ENCODE results near the gene GPRC5A.

GPRC5A gene

DNA sequence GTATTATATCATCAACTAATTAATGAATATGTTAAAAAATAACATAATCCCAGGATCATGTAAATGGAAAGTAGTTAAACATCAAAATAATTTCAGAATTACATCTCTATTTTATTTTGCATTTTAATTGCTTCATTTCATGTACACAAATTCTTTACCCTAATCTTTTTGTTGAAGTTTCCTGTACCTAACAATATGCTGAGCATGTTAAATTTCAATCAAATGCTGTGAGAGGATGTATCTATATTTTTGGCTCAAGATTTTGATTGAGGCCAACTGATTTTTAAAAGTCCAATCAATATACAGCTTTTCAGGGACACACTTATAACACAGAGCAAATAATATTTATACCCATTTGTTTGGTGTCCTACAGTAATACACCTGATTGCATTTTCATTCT, 54.2 kb downstream of the GPRC5A start:
- DNase-seq = no peak

DNA sequence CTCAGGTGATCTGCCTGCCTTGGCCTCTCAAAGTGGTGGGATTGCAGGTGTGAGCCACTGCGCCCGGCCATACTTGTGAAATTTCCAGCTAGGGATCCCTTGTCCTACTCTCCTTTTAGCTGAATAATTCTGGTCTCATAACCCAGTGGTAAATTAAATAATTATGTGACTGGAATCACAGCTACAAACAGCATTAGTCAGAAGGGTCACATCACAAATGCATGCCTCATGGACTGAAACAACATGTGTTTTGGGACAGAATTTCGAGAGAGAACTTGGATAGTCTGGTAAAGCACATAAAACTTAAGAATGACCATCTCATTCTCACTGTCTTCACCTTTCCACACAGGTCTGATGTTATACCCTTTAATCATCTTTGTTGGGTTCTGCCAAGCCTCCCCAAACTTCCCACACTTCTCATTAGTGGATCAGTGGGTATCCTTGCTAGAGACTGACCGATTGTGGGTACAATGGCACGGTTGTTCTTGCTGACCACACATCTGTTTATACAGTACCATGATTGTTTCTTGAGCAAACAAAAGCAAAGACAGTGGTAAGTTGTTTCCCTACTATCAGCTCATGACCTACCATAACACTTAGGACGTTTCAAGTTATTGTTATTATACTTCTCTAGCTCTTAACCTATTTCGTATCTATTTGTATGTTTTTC, 55.5 kb downstream of the GPRC5A start:
- no peak for DNase-seq

DNA sequence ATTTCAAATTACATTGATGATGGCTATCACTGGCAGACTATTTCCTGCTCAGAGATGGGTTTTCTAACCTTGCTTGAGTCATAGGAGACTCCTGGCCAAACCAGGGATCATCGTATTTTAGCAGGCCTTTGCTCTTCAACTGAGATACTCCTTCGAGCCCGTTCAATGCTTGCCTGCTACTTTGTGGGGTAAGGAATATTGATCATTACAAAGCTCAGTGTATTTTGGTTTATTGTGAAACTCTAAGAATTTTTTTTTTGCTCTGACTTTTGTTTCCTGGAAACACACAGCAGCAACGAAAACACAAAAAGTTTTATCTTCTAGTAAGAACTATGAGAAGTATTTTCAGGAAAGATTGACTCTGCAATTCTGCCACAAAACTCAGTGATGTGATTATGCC, 56.5 kb downstream of the GPRC5A start:
- DNase-seq = no peak

DNA sequence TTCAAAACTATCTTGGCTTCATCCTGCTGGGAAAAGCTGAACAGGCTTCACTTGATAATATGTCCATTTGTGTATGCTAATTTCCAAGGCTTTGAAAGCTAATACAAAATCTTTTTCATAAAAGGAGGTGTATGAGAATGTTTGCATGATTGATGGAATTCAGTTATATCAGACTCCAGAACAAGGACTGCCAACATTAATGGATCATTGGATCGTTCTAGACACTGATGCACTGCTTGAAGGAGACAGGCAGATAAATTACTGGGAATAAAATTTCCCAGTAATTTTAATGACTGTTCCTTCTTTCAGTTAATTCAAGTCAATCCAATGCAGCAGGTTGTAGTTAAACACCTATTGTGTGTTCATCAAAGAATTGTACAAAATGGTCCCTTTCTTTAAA, 60.1 kb downstream of the GPRC5A start:
- DNase-seq = no peak

DNA sequence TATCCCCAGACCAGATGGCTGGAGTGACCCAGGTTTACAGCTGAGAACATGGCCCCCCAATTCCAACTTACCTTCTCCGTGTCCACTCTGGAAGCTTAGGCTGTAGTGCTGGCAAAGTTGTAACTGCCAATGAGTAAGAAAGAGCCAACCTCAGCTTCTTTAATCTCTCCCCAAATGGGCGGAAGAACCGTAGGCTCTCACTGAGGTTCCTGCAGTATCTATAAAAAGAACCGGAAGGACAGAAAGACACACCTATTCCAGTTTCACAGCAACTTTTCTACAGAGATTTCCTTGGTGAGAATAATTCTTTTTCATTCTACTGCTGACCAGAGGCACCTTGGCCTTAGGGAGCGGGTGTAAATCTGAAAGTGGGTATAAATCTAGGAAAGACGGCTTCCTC, 60.7 kb downstream of the GPRC5A start, which contains the start of gene GPRC5D:
TSS of gene GPRC5D (minus strand) at position 135 of the 400 bp plus-strand sequence. CDS start 1,786 bp downstream, outside the sequence.
- DNase-seq = no peak

DNA sequence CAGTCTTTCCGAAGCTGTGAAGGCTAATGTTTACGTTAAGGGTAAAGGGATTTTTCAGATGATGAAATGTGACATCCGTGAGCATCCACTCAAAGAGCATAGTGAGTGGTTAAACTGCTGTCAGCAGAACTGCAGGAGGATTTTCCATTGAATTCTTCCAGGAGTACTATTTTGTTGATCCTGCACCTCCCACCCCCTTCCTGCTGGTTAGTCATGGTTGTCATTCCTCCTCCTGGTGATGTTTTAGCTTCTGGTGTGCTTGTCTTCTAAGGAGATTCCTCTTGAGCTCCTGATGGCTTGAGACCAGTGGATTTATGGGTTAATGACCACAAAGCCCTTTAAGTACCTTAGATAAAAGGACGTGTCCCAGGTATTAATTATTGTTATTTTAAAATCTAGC, 63.0 kb downstream of the GPRC5A start:
- no peak for DNase-seq

DNA sequence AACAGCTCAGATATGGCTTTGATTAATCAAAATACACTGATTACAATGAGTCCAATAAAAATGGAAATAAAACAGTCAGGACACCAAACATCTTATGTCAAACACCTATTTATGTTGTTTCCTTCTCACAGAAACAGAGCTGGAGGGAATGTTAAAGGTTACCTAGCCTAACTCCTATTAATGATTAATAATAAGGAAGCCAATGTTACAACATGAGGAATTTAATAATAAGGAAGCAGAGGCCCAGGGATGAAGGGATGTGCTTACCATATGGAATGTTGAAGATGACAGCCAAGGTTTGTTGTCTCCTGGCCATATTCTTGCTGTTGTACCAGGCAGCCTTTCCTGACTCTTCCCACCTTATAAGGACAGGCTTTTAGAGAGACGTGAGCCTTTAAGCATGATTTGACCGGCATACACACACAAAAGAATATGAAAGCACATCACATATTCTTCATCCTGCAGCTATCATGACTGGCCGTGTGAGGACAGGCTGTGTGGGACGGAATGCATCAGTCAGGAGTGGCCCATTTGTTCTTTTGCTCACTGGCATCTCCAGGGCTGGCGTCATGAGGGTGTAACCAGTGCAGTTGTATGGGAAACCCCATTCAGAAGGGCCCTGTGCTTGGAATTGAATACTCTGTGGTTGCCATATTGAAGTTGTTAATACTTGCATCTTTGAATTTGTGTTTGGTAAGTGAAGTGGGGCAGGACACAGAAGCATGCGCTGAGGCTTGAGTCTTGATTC, 63.7 kb downstream of the GPRC5A start:
- no peak for DNase-seq

DNA sequence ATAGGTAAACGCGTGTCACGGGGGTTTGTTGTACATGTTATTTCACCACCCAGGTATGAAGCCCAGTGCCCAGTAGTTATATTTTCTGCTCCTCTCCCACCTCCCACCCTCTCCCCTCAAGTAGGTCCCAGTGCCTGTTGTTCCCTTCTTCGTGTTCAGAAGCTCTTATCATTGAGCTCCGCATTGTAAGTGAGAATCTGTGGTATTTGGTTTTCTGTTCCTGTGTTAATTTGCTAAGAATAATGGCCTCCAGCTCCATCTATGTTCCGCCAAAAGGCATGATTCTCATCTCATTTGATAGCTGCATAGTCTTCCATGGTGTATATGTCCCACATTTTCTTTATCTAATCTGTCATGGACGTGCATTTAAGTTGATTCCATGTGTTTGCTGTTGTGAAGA, 67.5 kb downstream of the GPRC5A start:
- DNase-seq = no peak

DNA sequence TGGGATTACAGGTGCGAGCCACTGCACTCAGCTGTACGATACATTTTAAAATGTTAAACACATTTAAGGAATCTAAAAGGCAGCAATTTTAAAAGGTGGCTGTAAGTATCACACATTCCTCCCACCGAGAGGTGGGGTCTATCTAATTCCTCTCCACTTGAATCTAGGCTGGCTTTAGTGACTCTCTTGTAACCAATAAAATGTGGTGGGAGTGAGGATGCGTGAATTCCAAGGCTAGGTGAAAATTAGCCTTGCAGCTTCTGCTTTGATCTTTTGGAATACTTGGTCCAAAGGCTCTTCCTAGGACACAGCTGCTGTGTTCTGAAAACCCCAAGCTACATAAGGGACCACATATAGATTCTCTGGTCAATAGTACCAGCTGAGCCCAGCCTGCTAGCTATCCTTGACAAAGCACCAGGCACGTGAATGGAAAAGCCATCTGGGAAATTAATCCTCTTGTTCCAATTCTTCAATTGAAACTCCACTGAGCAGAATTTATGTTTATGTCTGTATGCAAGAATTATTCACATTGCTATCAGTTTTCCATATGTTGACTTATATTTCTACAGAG, 69.4 kb downstream of the GPRC5A start:
- no peak for DNase-seq

DNA sequence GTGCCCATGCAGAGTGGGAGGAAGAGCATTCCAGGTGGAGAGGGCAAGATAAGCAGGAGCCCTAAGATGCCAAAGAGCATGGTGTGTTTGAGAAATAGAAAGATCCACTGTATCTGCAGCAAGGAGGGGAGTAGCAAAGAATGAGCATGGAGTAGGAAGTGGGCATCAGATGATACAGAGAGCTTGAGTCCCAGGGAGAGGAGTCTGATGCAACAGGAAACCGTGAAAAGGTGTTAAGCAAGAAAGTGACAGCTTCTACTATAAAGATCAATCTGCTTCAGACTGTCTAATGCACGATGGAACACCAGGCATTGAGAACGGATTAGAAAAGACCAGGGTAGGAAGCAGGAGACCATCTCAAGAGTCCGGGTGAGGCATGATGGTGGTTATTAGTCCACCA, 72.9 kb downstream of the GPRC5A start:
- no peak for DNase-seq

DNA sequence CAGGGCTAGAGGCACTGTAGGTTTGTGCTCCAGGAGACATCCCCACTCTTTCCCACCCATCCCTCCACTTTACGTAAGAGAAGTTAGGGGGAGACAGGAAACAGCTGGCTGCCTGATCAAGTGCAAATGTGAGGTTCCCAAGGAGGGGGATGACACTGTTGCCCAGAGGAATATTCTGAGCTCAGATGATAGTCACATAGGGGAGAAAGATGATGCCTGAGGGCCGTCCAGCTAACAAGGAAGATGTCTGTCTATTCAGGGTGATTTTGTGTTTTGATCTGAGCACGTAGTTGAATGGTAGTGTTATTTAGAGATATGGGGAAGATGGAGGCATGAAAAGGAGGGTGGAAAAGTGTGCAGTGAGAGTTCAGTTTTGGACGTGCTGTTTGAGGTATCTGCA, 74.5 kb downstream of the GPRC5A start:
- DNase-seq = no peak

Measured in NCI-H1092 treated with DMSO at 0.1 percent for 48 hours (cell line).